Duodenal mucosa (tissue), 2 donors: ENCODE data around the gene LYPD1.

Experiments
- H3K27ac ChIP-seq: one replicate; pipeline ENCODE4 v1.7.0; 2013; ENCODE audit warnings: low read depth, low read length
- H3K27me3 ChIP-seq, 2 donors: one replicate each; pipeline ENCODE4 v1.7.0; 2013; ENCODE audit warnings: low read length in 2 of 2, control low read depth in 1 of 2; ENCODE audit not compliant: insufficient read depth in 2 of 2, control insufficient read depth in 1 of 2
- H3K36me3 ChIP-seq, 2 donors: one replicate each; pipeline ENCODE4 v1.7.0; 2013; ENCODE audit warnings: low read length in 2 of 2, control low read depth in 1 of 2; ENCODE audit not compliant: insufficient read depth in 2 of 2, control insufficient read depth in 1 of 2
- H3K4me1 ChIP-seq, 2 donors: one replicate each; pipeline ENCODE4 v1.7.0; 2013; ENCODE audit warnings: low read length in 2 of 2, control low read depth in 1 of 2; ENCODE audit not compliant: insufficient read depth in 2 of 2, control insufficient read depth in 1 of 2
- H3K4me3 ChIP-seq, 2 donors: one replicate each; pipeline ENCODE4 v1.7.0; 2013; ENCODE audit warnings: low read length in 2 of 2, low read depth in 1 of 2
- H3K9ac ChIP-seq, 2 donors: one replicate each; pipeline ENCODE4 v1.7.0; 2013; ENCODE audit warnings: low read length in 2 of 2, low read depth in 1 of 2
- H3K9me3 ChIP-seq, 2 donors: one replicate each; pipeline ENCODE4 v1.7.0; 2013; ENCODE audit warnings: low read length in 2 of 2, control low read depth in 1 of 2; ENCODE audit not compliant: control insufficient read depth in 1 of 2

The LYPD1 gene

GRCh38 chr2:132598536-132598935 lies 71.5 kb downstream of the LYPD1 start:
- Histone ChIP-seq H3K9me3 (no peaks in the 10 kb centered on the region), H3K4me3 (no peak overlapping the region), H3K27me3 (no peaks in the 10 kb centered on the region), H3K27ac (no peak overlapping the region), H3K9ac (no peak overlapping the region), H3K4me1 (no peaks in the 10 kb centered on the region), H3K36me3 (no peaks in the 10 kb centered on the region)

GRCh38 chr2:132597831-132598230 lies 72.2 kb downstream of the LYPD1 start:
- no peaks in the 10 kb centered on the region for H3K9me3 ChIP-seq
- no peaks in the 10 kb centered on the region for H3K27me3 ChIP-seq
- H3K36me3 ChIP-seq, result no peaks in the 10 kb centered on the region
- H3K9ac ChIP-seq, result no peak overlapping the region
- no peak overlapping the region for H3K27ac ChIP-seq
- no peak overlapping the region for H3K4me3 ChIP-seq
- H3K4me1 ChIP-seq, result no peaks in the 10 kb centered on the region

GRCh38 chr2:132597166-132597565 lies 72.8 kb downstream of the LYPD1 start:
- Histone ChIP-seq H3K4me3 (no peak overlapping the region), H3K9me3 (no peaks in the 10 kb centered on the region), H3K9ac (no peak overlapping the region), H3K36me3 (no peaks in the 10 kb centered on the region), H3K27me3 (no peaks in the 10 kb centered on the region), H3K4me1 (no peaks in the 10 kb centered on the region), H3K27ac (no peak overlapping the region)

- no peaks in the 10 kb centered on the region for H3K4me1 ChIP-seq
- H3K27me3 ChIP-seq, result no peaks in the 10 kb centered on the region
- H3K9me3 ChIP-seq, result no peaks in the 10 kb centered on the region
- H3K27ac ChIP-seq, result no peak overlapping the region
- H3K9ac ChIP-seq, result no peak overlapping the region
- H3K36me3 ChIP-seq, result no peaks in the 10 kb centered on the region
- H3K4me3 ChIP-seq, result no peak overlapping the region
Measured at GRCh38 chr2:132595693-132596092, 74.3 kb downstream of the LYPD1 start.

GRCh38 chr2:132595186-132595585 lies 74.8 kb downstream of the LYPD1 start:
- Histone ChIP-seq H3K27me3 (no peaks in the 10 kb centered on the region), H3K27ac (no peak overlapping the region), H3K4me3 (no peak overlapping the region), H3K9ac (no peak overlapping the region), H3K9me3 (no peaks in the 10 kb centered on the region), H3K4me1 (no peaks in the 10 kb centered on the region), H3K36me3 (no peaks in the 10 kb centered on the region)
